Sigmoid colon (tissue), 4 donors: Measurements from ENCODE around the gene GYG1.

Experiments used
- CTCF ChIP-seq, 4 experiments: fragments of 450-650 bp in 3 of 4; fragments of 200-600 bp in 1 of 4; IDR thresholded peaks; one replicate each; pipeline ENCODE4 v1.5.1; 2016 to 2019; ENCODE audit warnings: antibody characterized with exemption in 4 of 4, mild to moderate bottlenecking in 3 of 4, moderate library complexity in 2 of 4
- EP300 ChIP-seq, 4 donors: sonication (generic); formaldehyde crosslinking; IDR thresholded peaks; one replicate each; pipeline ENCODE4 v1.6.1; 2017; ENCODE audit warnings: antibody characterized with exemption in 4 of 4
- POLR2A ChIP-seq, 2 donors: fragments of 450-650 bp; IDR thresholded peaks; one replicate each; pipeline ENCODE4 v1.6.1; 2016; ENCODE audit warnings: antibody characterized with exemption in 2 of 2, mild to moderate bottlenecking in 2 of 2, moderate library complexity in 2 of 2
- POLR2AphosphoS5 ChIP-seq, 4 donors: sonication (generic); formaldehyde crosslinking; IDR thresholded peaks; one replicate each; pipeline ENCODE4 v1.6.1; 2017; ENCODE audit warnings: antibody characterized with exemption in 4 of 4

GRCh38 chr3:148968321-148968720 is 23.0 kb upstream of the GYG1 start:
- TF ChIP-seq POLR2AphosphoS5 (IDR thresholded peaks at IDR 0.05) (no peak), CTCF (IDR thresholded peaks at IDR 0.05) (no peak), POLR2A (IDR thresholded peaks at IDR 0.05) (no peak), EP300 (IDR thresholded peaks at IDR 0.05) (no peak)
